ENCODE measurements around the gene FOXN3. TPM values are rescaled to one million over a fixed set of nuclear protein-coding genes. Genes with fewer than 3 reads are reported as not detected.

Gene FOXN3
- total and polyA plus RNA-seq, 2 experiments from 2014 or later = 98.9 to 167 TPM

DNA sequence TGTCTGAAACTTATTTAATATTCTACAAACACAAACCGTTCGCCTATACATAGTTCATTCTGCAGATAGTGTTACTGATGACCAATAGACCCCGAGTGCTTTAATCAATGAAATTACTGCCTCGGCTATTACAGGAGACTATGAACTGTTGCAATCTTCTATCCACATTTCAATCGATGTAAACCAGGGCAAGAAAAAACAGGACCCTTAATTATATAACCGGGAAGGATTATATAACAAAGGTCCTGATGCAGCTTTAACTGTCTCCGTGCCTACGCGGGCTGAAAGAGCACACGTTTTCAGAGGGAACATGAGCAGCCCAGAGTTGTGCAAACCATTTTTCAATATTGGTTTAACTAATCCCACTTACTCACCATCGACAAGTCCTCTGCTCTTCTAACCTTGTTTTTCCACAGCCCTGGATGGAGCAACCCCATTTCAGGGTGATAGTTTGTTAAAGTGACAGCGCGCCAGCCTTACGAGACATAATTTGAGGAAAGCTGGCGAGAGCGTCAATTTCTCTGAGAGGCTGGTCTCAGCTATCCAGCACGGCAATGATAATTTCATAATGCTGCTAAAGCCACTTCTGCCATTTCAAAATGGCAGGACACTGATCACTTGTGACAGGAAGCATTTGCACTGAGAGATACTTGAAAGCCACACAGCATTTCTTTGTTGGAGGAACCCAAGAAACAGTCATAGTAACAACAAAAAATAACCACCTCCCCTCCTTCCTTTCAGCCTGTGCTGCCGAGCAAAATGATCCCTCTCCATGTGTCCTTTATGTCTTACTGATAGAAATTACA is 184.6 kb downstream of the FOXN3 start (continued):
- TF ChIP-seq CREB1 (CRISPR knock-in tag; IDR thresholded peaks at IDR 0.05; ENCODE audit: low read depth) = no peak

DNA sequence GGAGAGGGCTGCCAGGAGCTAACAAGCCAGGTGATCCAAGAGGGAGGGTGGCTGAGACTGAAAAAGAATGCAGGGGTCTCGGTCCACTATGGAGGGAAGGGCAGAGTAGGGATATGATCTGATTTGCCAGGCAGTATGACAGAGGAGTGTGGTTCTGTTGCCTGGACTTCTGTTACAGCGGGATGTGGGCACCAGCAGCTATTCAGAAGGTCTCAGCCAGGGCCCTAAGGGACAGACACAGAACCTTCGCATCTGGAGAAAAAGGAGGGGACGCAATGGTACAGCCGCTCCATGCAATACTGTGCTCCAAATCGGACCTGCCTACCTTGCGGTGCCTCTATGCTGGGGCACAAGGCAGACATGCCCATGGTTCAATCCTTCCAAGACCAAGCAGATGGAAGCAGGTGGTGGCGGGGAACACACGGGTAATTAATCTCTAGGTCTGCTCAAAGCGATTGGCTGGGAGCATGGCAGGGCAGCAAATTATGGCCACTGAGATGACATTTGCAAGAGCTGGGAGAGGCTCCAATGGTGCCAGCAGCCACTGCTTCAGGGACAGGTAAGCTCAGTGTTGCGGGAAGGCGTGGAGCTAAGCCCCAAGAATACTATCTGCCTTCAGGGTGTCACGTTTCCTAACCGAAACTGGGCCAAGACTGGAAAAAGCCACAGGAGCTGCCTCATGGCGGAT is 185.5 kb downstream of the FOXN3 start:
- Histone ChIP-seq H3K27me3 (ENCODE audit: insufficient read depth) (no peaks in the 10 kb centered on the region), H3K27ac (ENCODE audit: low read depth) (peak overlapping the region; percentile 39; the same call in 1 of the 2 replicates), H3K36me3 (ENCODE audit: insufficient read depth) (no peaks in the 10 kb centered on the region), H3F3A (replicated peaks; ENCODE audit: low read depth) (no peaks in the 10 kb centered on the region), H3K79me2 (replicated peaks; ENCODE audit: insufficient read depth) (peaks cover 97% of the 10 kb centered on the region), H3K4me3 (no peak overlapping the region), H3K9me2 (ENCODE audit: insufficient read depth) (no peaks in the 10 kb centered on the region), H3K4me1 (ENCODE audit: insufficient read depth) (peaks cover 30% of the 10 kb centered on the region), H4K20me1 (replicated peaks; ENCODE audit: insufficient read depth) (peaks cover 47% of the 10 kb centered on the region; the same call in 1 of the 2 replicates), H2AFZ (no peak overlapping the region), H3K4me2 (no peak overlapping the region)
- peaks cover 6% of the 10 kb centered on the region; the same call in 1 of the 3 replicates for H3K9me3 Mint-ChIP-seq
- TF ChIP-seq ZNF114 (CRISPR knock-in tag; IDR thresholded peaks at IDR 0.05) = no peak
- no peak for TF ChIP-seq JUNB (IDR thresholded peaks at IDR 0.05; ENCODE audit: unreplicated experiment)
- TF ChIP-seq, protein P1, sequence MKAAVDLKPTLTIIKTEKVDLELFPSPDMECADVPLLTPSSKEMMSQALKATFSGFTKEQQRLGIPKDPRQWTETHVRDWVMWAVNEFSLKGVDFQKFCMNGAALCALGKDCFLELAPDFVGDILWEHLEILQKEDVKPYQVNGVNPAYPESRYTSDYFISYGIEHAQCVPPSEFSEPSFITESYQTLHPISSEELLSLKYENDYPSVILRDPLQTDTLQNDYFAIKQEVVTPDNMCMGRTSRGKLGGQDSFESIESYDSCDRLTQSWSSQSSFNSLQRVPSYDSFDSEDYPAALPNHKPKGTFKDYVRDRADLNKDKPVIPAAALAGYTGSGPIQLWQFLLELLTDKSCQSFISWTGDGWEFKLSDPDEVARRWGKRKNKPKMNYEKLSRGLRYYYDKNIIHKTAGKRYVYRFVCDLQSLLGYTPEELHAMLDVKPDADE (IDR thresholded peaks at IDR 0.05) = no peak
- no peak for TF ChIP-seq ZNF331 (CRISPR knock-in tag; IDR thresholded peaks at IDR 0.05; ENCODE audit: low read depth)
- TF ChIP-seq EZH2phosphoT487 (IDR thresholded peaks at IDR 0.05; ENCODE audit: unreplicated experiment) = no peak
- TF ChIP-seq, protein P2, sequence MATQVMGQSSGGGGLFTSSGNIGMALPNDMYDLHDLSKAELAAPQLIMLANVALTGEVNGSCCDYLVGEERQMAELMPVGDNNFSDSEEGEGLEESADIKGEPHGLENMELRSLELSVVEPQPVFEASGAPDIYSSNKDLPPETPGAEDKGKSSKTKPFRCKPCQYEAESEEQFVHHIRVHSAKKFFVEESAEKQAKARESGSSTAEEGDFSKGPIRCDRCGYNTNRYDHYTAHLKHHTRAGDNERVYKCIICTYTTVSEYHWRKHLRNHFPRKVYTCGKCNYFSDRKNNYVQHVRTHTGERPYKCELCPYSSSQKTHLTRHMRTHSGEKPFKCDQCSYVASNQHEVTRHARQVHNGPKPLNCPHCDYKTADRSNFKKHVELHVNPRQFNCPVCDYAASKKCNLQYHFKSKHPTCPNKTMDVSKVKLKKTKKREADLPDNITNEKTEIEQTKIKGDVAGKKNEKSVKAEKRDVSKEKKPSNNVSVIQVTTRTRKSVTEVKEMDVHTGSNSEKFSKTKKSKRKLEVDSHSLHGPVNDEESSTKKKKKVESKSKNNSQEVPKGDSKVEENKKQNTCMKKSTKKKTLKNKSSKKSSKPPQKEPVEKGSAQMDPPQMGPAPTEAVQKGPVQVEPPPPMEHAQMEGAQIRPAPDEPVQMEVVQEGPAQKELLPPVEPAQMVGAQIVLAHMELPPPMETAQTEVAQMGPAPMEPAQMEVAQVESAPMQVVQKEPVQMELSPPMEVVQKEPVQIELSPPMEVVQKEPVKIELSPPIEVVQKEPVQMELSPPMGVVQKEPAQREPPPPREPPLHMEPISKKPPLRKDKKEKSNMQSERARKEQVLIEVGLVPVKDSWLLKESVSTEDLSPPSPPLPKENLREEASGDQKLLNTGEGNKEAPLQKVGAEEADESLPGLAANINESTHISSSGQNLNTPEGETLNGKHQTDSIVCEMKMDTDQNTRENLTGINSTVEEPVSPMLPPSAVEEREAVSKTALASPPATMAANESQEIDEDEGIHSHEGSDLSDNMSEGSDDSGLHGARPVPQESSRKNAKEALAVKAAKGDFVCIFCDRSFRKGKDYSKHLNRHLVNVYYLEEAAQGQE (IDR thresholded peaks at IDR 0.05; ENCODE audit: unreplicated experiment) = no peak
- no peak for TF ChIP-seq EZH2 (IDR thresholded peaks at IDR 0.05; ENCODE audit: low read depth, unreplicated experiment)
- no peak for TF ChIP-seq STAT1 (IDR thresholded peaks at IDR 0.05; ENCODE audit: unreplicated experiment)
- peaks cover 12% of the 10 kb centered on the region for H3K36me3 Mint-ChIP-seq (ENCODE audit: low read depth)
- DNase-seq (ENCODE audit: low spot score) = no peak
- H3K27ac Mint-ChIP-seq = peak overlapping the region; percentile 50; the same call in 1 of the 2 replicates
- ATAC-seq = no peak
- peaks cover 10% of the 10 kb centered on the region for H3K27me3 Mint-ChIP-seq (ENCODE audit: insufficient read depth, low read depth, poor library complexity)
- H3K4me1 Mint-ChIP-seq = peaks cover 66% of the 10 kb centered on the region
- no peak overlapping the region for H3K4me3 Mint-ChIP-seq

All from GM23338 (cell line).